GM19467 (cell line): ENCODE results near the gene CMTR2.
"Not testable (repeated sequence)": the region's sequence is repeated elsewhere in the genome, so short reads cannot be mapped to it uniquely, and the experiment has no call there.

ENCODE experiments used
- ATAC-seq: cut with Tn5 transposase; IDR thresholded peaks from one replicate; pipeline ENCODE4 v1.9.1; 2021; ENCODE audit warnings: mild to moderate bottlenecking, moderate library complexity; ENCODE audit not compliant: unreplicated experiment

Gene CMTR2, protein sequence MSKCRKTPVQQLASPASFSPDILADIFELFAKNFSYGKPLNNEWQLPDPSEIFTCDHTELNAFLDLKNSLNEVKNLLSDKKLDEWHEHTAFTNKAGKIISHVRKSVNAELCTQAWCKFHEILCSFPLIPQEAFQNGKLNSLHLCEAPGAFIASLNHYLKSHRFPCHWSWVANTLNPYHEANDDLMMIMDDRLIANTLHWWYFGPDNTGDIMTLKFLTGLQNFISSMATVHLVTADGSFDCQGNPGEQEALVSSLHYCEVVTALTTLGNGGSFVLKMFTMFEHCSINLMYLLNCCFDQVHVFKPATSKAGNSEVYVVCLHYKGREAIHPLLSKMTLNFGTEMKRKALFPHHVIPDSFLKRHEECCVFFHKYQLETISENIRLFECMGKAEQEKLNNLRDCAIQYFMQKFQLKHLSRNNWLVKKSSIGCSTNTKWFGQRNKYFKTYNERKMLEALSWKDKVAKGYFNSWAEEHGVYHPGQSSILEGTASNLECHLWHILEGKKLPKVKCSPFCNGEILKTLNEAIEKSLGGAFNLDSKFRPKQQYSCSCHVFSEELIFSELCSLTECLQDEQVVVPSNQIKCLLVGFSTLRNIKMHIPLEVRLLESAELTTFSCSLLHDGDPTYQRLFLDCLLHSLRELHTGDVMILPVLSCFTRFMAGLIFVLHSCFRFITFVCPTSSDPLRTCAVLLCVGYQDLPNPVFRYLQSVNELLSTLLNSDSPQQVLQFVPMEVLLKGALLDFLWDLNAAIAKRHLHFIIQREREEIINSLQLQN

DNA sequence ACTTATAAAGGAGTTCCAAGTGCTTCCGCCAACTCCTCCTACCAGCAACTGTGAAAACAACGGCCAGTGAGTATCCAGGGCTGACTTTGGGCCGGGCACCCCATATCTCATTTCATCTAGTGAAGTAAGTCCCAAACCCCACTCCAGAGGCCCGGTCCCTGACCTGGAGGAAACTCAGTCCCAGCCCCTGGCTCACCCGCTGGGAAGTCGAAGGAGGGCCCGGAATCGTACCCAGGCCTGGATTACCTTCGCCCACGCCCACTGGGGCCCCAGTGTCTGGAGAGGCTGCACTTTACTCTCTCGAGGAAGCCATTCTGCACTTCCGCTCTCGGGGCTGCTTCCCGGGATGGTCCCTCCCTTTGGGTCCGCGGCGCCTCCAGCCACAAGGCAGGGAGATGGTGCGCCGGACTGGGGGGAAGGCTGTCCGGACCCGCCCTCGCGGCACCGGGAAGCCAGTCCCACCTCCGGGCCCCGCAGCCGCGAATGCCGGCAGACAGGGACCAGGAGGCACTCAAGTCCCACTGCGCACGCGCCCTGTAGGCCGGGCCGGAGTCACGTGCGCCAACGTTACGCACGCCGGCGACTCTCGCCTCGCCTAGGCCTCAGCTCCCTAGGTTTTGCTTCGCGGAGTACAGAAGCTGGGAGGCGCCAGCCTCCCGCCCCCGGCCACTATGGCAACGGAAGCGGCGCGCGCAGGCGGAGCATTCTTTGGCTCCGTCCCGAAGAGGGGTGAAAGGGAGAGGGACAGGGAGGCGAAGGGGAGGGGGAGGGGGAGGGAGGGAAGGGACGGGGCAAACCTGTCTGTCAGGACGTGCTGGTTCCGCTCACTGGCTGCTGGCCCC is at the start of gene CMTR2:
Gene CMTR2, minus strand, starts transcription at position 513 of the 842 bp plus-strand sequence. CDS start 3,482 bp downstream, outside the sequence.
- peak; percentile 90 for ATAC-seq

DNA sequence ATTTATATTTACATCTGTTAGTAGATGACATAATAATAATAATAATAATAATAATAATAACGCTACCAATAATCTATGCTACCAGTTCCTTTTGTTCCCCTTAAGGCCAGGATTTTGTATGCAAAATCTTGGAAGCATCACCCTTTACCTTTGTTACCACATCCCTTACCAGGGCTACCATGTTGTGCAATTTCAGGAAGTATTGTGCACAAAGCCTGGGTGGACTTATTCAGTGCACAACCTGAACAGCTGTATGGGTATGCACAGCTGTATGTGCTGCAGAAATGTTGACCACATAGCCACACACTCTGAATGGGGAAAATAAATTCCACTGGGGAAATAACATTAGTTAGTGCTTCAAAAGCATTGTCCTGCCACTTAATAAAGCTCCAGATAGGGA is 49.4 kb upstream of the CMTR2 start:
- no peak for ATAC-seq

DNA sequence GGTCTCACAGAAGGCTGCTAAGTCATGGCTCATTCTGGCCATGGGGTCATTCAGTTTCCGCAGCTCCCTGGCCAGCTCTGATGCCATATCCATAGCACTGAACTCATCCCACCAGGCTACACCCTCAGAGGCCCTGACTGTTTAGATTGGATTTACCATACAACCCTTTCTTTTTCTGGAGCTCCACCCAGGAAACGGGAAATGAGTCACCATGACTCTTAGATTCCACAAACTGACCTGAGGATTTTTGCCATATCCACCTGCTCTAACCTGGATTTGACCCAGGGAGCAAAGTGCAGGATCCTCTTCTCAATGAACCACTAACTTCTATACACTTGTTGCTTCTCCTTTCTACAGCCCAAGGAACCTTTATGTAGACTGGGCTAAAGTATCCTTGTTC is 49.0 kb upstream of the CMTR2 start:
- ATAC-seq = no peak

DNA sequence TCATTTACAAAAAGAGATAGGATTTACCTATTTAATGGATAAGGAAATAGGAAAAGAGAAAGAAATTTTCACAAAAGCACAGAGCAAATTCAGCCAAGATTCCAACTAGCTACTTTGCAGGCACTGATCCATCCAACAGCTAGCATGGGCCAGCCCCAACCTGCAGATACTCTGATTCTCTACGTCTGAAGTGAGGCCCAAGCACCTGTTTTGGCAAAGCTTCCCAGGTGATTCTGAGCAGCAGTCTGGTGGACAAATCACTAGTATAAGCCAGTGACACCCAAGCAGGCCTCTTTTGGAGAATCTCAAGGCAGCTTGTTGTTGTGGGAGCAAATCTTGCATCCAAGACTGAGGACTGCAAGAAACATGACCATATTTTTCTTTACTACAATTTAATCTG is 48.4 kb upstream of the CMTR2 start:
- ATAC-seq = no peak

DNA sequence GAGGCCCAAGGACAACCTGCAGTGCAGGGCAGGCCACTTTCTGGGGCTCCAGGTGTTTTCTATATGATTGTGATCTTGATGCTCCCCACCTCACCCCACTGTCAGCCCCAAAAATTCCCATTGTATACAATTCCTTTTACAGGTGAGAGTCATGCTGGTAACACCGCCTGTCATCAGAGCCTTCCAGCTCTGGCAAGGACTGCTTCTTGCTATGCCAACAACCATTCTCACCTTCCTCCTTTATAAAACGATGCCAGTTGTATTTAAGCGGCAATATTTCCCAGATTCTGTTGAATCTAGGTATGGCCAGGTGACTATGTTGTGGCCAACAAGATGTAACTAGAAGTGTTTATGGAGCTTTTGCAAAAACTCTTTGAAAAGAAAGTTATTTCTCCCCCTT is 38.9 kb upstream of the CMTR2 start:
- no peak for ATAC-seq

DNA sequence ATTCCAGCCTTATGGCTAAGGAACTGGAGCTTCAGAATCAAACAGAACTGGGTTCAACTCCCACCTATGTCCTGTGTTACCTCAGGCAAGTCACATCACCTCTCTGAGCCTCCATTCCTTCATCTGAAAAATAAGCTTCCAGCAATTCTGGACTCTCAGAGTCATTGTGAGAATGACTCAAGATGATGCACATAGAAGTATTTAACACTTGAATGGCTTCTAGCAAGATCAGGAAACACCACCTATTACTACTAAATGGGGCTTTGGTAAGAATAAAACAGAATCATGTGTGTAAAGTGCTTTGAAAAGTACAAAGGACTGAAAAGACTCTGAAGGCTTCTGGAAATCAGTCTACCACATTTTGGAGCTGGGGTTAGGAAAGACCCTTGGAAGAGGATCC is 38.5 kb upstream of the CMTR2 start:
- no peak for ATAC-seq

DNA sequence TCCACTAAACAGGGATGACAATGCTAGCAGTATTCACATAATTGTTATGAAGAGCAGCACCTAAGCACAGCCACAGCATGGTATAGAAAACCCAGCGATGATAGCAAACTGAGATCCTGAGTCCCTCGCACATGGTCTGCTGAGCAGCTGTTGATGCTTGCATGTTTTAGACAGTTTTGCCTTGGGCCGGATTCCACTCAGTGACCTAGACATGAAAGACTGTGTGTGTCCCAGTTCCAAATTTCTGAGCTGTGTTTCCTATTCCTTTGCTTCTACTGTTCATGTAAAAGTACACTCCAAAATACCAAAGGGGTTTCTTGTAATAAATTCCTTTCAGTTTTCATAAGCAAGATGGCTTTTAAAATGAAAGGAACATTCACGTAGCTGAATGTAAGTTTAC is 30.8 kb upstream of the CMTR2 start:
- no peak for ATAC-seq

DNA sequence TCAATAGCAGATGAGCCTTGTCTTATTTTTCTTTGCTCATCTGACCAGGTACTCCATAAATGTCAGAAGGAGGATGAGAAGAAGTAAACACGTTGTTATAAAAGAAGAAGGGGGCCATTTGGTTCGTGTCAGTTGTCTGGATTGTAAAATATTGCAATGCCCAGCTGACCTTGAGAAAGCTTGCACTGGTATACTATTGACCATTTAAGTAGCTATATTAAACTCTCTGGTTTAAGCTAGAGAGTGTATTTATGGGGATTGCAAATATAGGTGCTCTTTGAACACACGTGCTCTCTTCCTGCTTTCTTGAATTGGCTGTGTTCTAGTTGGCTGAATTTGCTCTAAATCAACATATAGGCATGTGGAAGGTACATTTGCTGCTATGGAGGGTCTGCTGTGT is 26.1 kb upstream of the CMTR2 start:
- ATAC-seq = no peak

DNA sequence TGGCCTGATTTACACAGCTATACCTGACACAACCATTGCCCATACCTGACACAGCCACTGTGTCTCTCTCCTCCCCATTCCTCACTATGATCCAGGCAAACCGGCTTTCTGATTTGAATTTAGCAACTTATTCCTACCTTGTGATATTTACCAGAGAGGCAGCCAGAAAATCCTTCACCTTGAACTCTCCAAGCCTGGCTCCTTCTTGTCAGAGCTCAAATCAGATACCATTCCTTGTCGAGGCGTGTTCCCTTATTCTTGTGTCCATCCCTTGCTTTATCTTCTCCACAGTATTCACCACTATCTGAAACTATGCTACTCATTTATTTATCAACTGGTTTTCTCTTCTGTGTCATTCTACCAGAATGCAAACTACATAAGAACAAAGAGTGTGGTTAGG is 24.4 kb upstream of the CMTR2 start:
- not testable (repeated sequence) for ATAC-seq

DNA sequence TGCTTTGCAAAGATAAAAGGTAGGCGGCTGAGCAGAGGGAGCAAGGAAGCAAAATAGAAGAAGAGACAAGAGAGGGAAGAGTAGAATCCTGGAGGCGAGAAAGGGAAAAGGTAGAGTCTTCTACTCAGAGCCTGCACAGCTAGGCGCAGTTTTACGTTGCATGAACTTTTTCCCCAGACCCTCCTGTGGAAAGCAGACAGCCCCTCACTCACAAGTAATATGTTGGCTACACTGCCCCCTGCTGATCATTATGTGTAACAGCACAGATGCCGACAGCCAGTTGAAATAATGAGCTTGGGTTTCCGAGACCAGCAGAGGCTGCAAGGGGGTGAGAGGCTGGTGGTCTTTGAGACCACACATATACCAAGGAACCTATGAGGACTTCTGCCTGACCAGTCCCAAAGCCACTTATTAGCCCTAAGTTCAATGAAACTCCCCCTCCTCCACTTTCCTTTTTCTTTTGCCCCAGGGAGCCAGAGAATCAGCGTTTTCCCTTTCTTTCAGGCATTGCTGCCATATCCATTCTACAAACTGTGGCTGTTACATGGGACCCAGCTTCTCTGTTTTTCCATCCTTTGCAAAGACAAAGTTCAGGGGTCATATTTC is 22.5 kb upstream of the CMTR2 start:
- ATAC-seq = no peak

DNA sequence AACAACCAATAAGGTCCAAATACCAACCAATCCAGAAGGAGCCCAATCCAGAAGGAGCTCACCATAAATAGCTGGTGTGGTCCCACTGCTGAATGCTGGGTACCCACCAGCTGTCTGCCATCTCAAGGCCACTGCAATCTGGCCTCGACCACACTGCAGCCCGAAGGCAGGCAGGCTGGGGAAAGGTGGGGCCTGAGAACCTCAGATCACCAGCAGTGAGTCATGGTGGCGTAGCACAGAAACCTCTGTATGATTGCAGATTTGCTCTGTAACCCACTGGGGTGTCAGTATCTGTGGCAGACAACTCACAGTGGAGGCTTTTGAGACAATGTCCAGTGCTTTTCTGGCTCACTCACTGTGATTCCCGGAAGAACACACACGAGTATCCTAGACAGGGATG is 14.7 kb upstream of the CMTR2 start:
- no peak for ATAC-seq

DNA sequence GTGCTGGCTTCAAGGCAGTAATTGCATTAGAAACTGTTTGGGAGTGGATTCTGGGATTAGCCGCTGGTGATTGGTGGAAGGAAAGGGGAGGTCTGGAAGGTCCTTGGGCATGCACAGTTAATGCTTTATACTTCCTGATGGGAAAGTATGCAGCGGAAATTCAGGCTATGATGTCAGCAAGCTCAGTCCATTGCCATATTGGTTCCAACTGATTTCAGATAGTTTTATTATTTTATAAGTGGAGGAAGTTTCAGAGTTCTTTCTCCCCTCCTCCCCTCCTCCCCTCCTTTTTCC is 8.1 kb upstream of the CMTR2 start:
- no peak for ATAC-seq

DNA sequence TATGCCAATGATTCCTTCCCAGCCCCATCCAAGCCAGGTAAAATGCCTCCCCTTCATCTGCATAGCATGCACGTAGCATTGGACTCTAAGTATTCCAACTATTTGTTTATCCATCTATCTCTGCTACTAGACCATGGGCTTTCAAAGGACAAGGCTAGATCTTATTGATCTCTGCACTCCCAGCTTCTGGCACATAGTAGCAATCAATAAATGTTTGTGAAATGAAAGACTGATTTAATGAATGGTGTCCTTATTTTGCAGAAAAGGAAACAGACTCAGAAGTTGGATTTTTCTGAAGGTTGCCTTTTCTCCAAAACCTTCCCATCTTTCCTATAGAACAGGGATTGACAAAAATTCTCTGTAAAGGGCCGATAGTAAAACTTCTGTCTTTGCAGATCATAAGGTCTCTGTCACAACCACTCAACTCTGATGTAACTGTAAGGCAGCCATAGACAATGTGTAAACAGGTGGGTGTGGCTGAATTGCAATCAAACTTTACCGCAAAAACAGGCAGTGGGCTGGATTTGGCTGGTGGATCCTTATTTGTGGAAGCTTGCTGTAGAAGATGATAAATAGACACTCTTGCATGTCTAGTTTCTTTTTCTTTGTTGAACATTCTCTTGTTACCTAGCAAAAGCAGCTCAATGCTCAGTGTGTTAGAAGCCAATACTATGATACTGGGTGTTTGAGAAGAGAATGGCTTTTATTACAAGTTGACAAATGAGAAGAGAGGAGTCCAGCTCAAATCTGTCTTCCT is 7.6 kb upstream of the CMTR2 start:
- ATAC-seq = no peak

DNA sequence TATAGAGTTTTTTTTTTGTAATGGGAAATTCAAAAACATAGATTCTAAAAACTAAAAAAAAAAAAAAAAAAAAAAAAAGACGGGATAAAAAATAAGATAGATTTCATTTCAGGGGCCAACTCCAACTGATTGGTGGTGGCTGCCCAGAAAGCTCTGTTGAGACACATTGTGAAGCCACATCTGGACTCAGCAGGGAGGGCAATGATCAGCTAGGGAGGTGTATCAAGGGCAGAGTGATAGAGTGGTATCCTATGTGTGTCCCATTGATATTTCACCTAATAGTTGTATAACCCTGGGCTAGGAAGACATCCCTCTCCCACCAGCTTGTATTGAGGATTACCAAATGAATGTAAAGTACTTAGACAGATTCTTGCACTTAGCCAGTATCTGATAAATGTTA is 6.7 kb upstream of the CMTR2 start:
- no peak for ATAC-seq

DNA sequence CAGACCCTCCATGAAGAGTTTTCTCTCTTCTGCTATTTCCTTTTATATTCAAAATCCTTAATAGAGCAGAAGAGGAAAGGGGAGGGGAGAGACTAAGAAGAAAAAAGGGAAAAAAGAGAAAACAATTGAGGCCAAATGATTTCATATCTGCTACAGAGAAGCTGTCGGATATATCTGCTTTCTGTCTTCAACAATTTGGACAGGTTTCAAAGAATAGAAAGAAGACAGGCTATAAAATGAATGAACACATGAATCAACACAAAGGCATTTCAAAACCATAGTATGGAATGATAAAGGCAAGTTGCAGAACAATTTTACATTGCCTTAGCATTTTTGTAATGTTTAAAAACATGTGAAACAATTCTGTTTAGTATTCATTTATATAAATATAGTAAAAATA is 4.7 kb upstream of the CMTR2 start:
- no peak for ATAC-seq

DNA sequence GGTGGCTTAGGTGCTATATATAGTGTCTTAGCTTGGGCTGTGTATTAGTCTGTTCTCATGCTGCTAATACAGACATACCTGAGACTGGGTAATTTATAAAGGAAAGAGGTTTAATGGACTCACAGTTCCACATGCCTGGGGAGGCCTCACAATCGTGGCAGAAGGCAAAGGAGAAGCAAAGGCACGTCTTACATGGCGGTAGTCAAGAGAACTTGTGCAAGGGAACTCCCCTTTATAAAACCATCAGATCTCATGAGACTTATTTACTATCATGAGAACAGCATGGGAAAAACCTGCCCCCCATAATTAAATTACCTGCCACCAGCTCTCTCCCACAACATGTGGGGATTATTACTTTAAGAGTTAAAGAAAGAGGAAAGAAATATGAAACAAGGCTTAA is 2.9 kb upstream of the CMTR2 start:
- ATAC-seq = not testable (repeated sequence)

DNA sequence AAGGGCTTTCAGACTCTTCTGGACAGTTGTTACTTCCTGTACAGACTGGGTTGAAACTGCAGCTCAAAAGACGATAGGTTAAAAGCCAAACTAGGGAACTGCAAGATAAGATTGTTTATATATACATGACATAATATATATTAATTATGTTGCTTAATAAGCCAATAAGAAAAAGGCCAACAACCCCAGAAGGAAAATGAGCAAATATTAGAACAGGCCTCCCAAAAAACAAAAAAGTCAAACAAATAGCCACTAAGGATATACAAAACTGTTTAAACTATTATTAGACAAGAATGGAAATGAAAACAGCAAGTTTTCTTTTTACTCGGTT is 495 bp upstream of the CMTR2 start:
- ATAC-seq = no peak

DNA sequence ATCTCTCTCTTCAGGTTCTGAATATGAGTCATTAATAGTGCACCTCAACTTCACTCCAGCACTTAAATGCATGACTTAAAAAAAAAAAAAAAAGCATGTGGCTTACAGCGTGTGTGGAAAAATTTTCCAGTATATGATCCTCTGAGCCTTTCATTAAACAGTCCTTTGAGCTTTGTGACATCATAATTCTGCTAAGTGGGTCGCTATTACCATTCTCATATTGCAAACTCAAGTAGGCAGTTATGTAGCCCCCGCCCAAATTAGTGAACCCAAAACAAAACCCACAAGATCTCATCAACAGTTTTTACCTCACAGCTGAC is 672 bp downstream of the CMTR2 start:
- no peak for ATAC-seq

DNA sequence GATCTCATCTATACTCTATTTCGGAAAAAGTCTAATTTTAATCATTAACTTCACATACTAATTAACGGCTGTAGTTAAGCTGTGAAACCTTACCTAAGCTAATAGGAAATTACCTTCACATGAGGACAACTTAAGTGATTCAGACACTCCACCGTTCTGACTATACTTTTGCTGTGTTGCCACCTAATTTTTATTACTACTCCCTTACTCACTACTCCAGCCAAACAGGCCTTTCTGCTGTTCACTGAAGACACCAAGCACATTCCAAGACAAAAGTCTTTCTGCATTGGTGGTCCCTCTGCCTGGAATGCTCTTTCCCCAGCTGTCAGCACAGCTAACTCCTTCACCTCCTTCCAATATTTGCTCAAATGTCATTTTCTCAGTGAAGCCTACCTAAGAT is 1.3 kb downstream of the CMTR2 start:
- no peak for ATAC-seq

DNA sequence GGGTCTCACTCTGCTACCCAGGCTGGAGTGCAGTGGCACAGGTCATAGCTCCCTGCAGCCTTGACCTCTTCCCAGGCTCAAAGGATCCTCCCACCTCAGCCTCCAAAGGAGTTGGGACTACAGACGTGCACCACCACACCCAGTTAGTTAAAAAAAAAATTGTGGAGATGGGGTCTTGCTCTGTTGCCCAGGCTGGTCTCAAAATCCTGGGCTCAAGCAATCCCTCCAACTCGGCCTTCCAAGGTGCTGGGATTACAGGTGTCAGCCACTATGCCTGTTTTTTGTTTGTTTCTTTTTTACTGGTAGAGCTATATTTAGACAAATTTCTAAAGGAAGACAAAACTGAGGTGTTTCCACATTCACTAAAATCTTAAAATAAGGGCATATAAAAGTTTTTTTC is 1.7 kb downstream of the CMTR2 start:
- ATAC-seq = no peak

DNA sequence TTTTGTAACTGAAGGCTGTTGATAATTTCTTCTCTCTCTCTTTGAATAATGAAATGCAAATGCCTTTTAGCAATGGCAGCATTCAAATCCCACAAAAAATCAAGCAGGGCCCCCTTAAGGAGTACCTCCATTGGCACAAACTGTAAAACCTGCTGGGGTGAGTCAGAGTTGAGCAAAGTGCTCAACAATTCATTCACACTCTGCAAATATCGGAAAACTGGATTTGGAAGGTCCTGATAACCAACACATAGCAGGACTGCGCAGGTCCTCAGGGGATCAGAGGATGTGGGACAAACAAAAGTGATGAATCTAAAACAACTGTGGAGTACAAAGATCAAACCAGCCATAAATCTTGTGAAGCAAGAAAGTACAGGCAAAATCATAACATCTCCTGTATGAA is 5.6 kb downstream of the CMTR2 start:
- no peak for ATAC-seq
